Neutrophil (primary cell): ENCODE results near the gene PAK4.

Source experiments
- H3K27ac ChIP-seq: fragments of 200-600 bp; sonication (generic); 2 replicates; pipeline ENCODE4 v1.5.1; 2016; ENCODE audit warnings: mild to moderate bottlenecking, moderate library complexity
- H3K27me3 ChIP-seq: fragments of 200-600 bp; sonication (generic); 2 replicates; pipeline ENCODE4 v1.6.0; 2016; ENCODE audit warnings: mild to moderate bottlenecking
- H3K36me3 ChIP-seq: fragments of 200-600 bp; sonication (generic); 2 replicates; pipeline ENCODE4 v1.5.1; 2017
- H3K4me1 ChIP-seq, 2 experiments: fragments of 200-600 bp in 1 of 2; sonication (generic) in 1 of 2; 1 replicate in 1 of 2; 2 replicates in 1 of 2; pipeline versions ENCODE4 v1.5.1 to v1.6.1; 2013 to 2016; ENCODE audit warnings: low read depth in 1 of 2, low read length in 1 of 2, mild to moderate bottlenecking in 1 of 2, moderate library complexity in 1 of 2; ENCODE audit not compliant: control insufficient read depth in 1 of 2, insufficient read depth in 1 of 2
- H3K4me3 ChIP-seq, 2 experiments: fragments of 200-600 bp in 1 of 2; sonication (generic) in 1 of 2; 1 replicate in 1 of 2; 2 replicates in 1 of 2; pipeline ENCODE4 v1.5.1; 2013 to 2016; ENCODE audit warnings: low read depth in 1 of 2, low read length in 1 of 2, mild to moderate bottlenecking in 1 of 2, moderate library complexity in 1 of 2
- H3K9me3 ChIP-seq: fragments of 200-600 bp; sonication (generic); 2 replicates; pipeline ENCODE4 v1.5.1; 2016
- CTCF ChIP-seq: fragments of 200-600 bp; sonication (generic); IDR thresholded peaks from 2 replicates; pipeline ENCODE4 v1.5.1; 2016; ENCODE audit warnings: antibody characterized with exemption

The PAK4 gene

GRCh38 chr19:39173502-39173991 is 48.0 kb downstream of the PAK4 start:
- no peak overlapping the region for H3K27ac ChIP-seq
- peaks cover 86% of the 10 kb centered on the region for H3K36me3 ChIP-seq
- no peak overlapping the region for H3K4me3 ChIP-seq
- H3K27me3 ChIP-seq = no peaks in the 10 kb centered on the region
- TF ChIP-seq CTCF = no peak
- no peaks in the 10 kb centered on the region for H3K4me1 ChIP-seq
- no peaks in the 10 kb centered on the region for H3K9me3 ChIP-seq

GRCh38 chr19:39174142-39174541 is 48.6 kb downstream of the PAK4 start:
- H3K4me3 ChIP-seq = no peak overlapping the region
- no peak overlapping the region for H3K27ac ChIP-seq
- H3K36me3 ChIP-seq = peaks cover 92% of the 10 kb centered on the region
- no peaks in the 10 kb centered on the region for H3K9me3 ChIP-seq
- TF ChIP-seq CTCF = no peak
- H3K27me3 ChIP-seq = no peaks in the 10 kb centered on the region
- H3K4me1 ChIP-seq = no peaks in the 10 kb centered on the region

- Histone ChIP-seq H3K9me3 (no peaks in the 10 kb centered on the region), H3K4me3 (no peak overlapping the region), H3K36me3 (peaks cover 95% of the 10 kb centered on the region), H3K27me3 (no peaks in the 10 kb centered on the region), H3K27ac (no peak overlapping the region), H3K4me1 (no peaks in the 10 kb centered on the region)
- no peak for TF ChIP-seq CTCF
Observed at GRCh38 chr19:39174558-39175544, 49.3 kb downstream of the PAK4 start.

GRCh38 chr19:39175564-39175963 is 50.0 kb downstream of the PAK4 start:
- Histone ChIP-seq H3K4me3 (no peak overlapping the region), H3K27me3 (no peaks in the 10 kb centered on the region), H3K27ac (no peak overlapping the region), H3K9me3 (no peaks in the 10 kb centered on the region), H3K4me1 (no peaks in the 10 kb centered on the region), H3K36me3 (peaks cover 89% of the 10 kb centered on the region)
- TF ChIP-seq CTCF = no peak

- TF ChIP-seq CTCF = no peak
- H3K9me3 ChIP-seq = no peaks in the 10 kb centered on the region
- no peak overlapping the region for H3K4me3 ChIP-seq
- no peaks in the 10 kb centered on the region for H3K4me1 ChIP-seq
- peaks cover 76% of the 10 kb centered on the region for H3K36me3 ChIP-seq
- H3K27ac ChIP-seq = no peak overlapping the region
- no peaks in the 10 kb centered on the region for H3K27me3 ChIP-seq
Observed at GRCh38 chr19:39177110-39177699, 51.6 kb downstream of the PAK4 start.
